Panc1 (cell line): ENCODE results near the gene FAT1.

Source experiments
- CTCF ChIP-seq: fragments of 450-650 bp; IDR thresholded peaks from 2 replicates; pipeline ENCODE4 v1.5.1; 2017; ENCODE audit warnings: mild to moderate bottlenecking
- POLR2AphosphoS5 ChIP-seq: IDR thresholded peaks from 2 replicates; pipeline ENCODE4 v1.6.1; 2012; ENCODE audit warnings: mild to moderate bottlenecking, low read depth, low read length, moderate library complexity
- REST ChIP-seq, 2 experiments: IDR thresholded peaks; 2 replicates each; pipeline ENCODE4 v1.6.1; 2011 to 2012; ENCODE audit warnings: low read depth in 2 of 2, control low read depth in 1 of 2, low read length in 1 of 2, mild to moderate bottlenecking in 1 of 2, moderate library complexity in 1 of 2; ENCODE audit not compliant: insufficient read depth in 1 of 2
- SIN3A ChIP-seq: IDR thresholded peaks from 2 replicates; pipeline ENCODE4 v1.6.1; 2012; ENCODE audit warnings: low read depth, mild to moderate bottlenecking, low read length, moderate library complexity, borderline replicate concordance; ENCODE audit not compliant: insufficient read depth
- TCF7L2 ChIP-seq: IDR thresholded peaks from 2 replicates; pipeline ENCODE4 v1.6.1; 2011; ENCODE audit warnings: mild to moderate bottlenecking, low read depth, low read length, inconsistent platforms

GRCh38 chr4:186633844-186634243 lies 89.8 kb downstream of the FAT1 start:
- TF ChIP-seq CTCF (no peak), POLR2AphosphoS5 (no peak), SIN3A (no peak), TCF7L2 (no peak), REST (IDR thresholded peaks at IDR 0.05; ENCODE audit: insufficient read depth in 1 of 2, low read depth in 2 of 2, low read length in 1 of 2) (no peak)
